Upper lobe of left lung (tissue), 4 donors: ENCODE data around the gene PRXL2B.

Experiments
- EP300 ChIP-seq, 4 donors: sonication (generic); formaldehyde crosslinking; IDR thresholded peaks; one replicate each; pipeline ENCODE4 v1.5.1; 2017; ENCODE audit warnings: antibody characterized with exemption in 4 of 4, control low read depth in 2 of 4
- POLR2A ChIP-seq, 4 donors: fragments of 450-650 bp; IDR thresholded peaks; one replicate each; pipeline ENCODE4 v1.5.1; 2016 to 2017; ENCODE audit warnings: antibody characterized with exemption in 4 of 4, mild to moderate bottlenecking in 2 of 4
- POLR2AphosphoS5 ChIP-seq, 2 donors: sonication (generic); formaldehyde crosslinking; IDR thresholded peaks; one replicate each; pipeline ENCODE4 v1.5.1; 2017; ENCODE audit warnings: antibody characterized with exemption in 2 of 2
- TF ChIP-seq, protein P1 (sequence below), 6 experiments: fragments of 450-650 bp in 4 of 6; fragments of 200-600 bp in 2 of 6; sonication (generic) in 2 of 6; IDR thresholded peaks; one replicate each; pipeline ENCODE4 v1.5.1; 2016 to 2019; ENCODE audit warnings: antibody characterized with exemption in 6 of 6

DNA sequence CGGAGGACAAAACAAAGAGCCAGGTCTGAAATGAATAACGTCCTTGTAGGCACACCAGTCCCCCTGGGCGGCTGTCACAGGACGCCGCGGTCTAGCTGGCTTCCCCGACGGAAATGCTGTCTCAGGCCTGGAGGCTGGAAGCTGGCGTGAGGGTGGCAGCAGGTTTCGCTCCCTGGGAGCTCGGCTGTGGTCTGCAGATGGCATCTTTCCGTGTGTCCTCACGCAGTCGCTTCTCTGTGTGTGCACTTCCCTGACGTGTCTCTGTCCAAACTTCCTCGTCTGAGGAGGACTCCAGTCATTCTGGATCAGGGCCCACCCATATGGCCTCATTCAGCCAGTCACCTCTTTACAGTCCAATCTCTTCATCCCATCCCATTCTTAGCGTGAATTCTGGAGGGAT, 16.2 kb upstream of the PRXL2B start:
- TF ChIP-seq, protein P1, sequence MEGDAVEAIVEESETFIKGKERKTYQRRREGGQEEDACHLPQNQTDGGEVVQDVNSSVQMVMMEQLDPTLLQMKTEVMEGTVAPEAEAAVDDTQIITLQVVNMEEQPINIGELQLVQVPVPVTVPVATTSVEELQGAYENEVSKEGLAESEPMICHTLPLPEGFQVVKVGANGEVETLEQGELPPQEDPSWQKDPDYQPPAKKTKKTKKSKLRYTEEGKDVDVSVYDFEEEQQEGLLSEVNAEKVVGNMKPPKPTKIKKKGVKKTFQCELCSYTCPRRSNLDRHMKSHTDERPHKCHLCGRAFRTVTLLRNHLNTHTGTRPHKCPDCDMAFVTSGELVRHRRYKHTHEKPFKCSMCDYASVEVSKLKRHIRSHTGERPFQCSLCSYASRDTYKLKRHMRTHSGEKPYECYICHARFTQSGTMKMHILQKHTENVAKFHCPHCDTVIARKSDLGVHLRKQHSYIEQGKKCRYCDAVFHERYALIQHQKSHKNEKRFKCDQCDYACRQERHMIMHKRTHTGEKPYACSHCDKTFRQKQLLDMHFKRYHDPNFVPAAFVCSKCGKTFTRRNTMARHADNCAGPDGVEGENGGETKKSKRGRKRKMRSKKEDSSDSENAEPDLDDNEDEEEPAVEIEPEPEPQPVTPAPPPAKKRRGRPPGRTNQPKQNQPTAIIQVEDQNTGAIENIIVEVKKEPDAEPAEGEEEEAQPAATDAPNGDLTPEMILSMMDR (IDR thresholded peaks at IDR 0.05), result no peak
- no peak for TF ChIP-seq EP300 (IDR thresholded peaks at IDR 0.05)
- no peak for TF ChIP-seq POLR2A (IDR thresholded peaks at IDR 0.05)
- TF ChIP-seq POLR2AphosphoS5 (IDR thresholded peaks at IDR 0.05), result no peak
